ENCODE data around the gene IP6K1.
"Not testable (repeated sequence)": the region's sequence is repeated elsewhere in the genome, so short reads cannot be mapped to it uniquely, and the experiment has no call there.

The IP6K1 gene

DNA sequence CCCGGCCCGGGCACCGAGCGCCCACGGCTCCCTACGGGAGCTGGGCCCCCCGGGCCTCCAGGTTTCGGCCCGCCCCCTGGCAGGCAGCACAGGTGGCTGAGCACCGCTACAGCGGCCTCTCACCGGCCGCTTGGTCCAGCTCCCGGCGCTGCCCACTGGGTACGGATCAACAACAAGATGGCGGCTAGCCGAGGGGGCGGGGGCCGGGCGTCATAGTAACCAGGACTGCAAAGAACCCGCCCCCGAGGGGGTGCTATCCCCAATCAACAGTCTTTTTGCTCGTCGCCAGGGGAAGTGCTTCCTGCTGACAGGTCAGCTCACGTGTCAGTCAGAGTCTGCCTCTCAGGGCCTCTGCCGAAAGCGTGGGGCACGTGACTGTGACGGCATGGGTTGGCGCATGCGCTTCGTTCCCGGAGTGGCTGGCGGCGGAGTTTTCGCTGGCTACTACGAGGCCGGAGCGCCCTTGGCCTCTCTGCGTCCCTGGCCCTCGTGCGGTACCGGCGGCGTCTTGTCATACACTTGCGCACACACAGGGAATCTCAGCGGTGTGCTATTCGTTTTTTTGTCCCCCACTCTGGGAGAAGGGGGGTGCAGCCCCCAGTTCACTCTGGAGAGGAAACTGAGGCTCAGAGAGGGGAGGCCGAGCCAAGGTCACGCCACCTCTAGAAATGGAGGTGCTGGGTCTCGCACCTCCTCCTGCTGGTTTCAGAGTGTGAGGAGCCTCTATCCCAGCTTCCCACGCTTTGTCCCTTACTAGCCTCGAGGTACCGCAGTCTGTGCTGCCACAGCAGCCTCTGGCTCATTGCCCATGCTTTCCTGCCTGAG is at the start of gene IP6K1:
Gene IP6K1 (minus strand): TSS at position 186 of the 825 bp plus-strand sequence. CDS start 38,502 bp downstream, outside the sequence.
- DNase-seq: peak; percentile 91 to 100 (median 98)

DNA sequence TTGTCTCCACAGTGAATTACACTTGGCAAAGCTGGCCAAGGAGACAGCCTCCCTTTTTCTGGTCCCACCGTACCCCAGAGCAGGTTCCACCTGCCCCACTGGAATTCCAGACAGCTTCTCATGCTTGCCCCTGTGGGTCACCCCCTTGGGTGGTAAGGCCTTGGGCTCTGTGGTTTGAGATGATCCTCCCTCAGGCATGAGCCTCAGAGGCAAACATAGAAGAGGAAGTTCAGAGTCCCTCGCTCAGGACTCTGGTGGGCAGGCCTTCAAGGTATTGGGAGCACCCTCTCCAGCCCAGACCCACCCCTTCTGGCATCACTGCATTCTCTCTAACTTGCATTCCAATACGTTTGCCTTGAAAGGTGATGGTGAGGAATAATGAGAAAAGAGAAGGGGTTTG is 45.0 kb upstream of the IP6K1 start:
- DNase-seq: no peak

DNA sequence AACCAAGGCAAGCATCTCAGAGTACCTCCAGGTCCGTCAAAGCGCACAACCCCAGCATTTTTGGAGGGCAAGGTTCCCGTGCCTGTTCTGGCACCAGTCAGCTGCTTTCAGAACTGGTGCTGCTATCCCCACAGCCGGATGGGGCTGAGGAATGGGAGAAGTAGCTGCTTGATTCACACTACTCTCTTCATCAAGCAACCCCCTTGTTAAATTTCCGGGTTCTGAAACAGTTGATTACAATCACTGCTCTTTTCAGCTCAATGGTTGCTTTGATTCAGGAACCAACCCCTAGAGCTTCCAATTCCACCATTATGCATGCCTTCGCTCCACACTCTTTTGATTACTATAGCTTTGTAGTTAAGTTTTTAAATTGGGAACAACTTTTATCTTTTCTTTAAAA is 39.7 kb upstream of the IP6K1 start:
- DNase-seq: no peak

DNA sequence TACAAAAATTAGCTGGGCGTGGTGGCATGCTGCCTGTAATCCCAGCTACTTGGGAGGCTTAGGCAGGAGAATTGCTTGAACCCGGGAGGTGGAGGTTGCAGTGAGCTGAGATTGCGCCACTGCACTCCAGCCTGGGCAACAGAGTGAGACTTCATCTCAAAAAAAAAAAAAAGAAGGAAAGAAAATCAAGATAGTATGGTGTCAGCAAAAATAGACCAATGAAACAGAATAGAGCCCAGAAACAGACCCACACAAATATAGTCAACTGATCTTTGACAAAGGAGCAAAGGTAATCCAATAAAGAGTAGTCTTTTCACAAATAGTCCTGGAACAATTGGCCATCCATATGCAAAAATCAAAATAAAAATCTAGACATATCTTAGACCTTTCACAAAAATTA is 36.8 kb upstream of the IP6K1 start:
- not testable (repeated sequence) for DNase-seq

DNA sequence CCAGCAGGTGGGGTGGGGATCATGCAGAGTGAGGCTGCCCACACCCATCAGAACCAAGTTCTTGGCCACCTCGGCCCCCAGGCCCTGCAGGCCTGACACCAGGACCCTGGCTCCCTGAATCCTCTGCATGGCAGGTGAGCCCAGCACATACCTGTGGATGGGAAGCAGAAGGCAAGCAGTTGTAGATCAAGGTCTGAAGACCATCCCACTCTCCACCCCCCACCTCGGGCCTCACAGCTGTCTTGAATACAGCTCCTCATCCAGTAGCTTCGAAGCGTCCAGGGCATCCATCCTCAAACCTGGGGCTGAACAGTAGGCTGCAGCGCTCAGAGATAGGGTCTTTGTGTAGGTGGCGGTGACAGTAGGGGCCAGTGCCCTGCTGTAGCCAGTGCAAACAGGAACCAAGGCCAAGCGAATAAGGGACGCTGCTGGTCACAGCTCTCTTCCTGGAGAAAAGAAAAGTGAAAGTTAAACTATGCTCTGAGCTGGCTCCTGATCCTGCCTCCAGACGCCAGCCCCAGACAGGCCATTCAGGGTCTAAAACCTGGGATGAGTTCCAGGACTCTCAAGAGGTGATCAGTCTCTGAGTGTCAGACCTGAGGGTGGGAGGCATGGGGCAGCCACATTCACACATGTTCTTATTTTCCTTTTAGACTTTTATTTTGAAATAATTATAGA is 27.3 kb upstream of the IP6K1 start, which contains the start of gene UBA7:
Gene UBA7 (minus strand): TSS at position 457 of the 678 bp plus-strand sequence. CDS start 166 bp downstream, at position 291.
- peak in 9 of 14 donors; percentile 12 to 46 (median 22) for DNase-seq

DNA sequence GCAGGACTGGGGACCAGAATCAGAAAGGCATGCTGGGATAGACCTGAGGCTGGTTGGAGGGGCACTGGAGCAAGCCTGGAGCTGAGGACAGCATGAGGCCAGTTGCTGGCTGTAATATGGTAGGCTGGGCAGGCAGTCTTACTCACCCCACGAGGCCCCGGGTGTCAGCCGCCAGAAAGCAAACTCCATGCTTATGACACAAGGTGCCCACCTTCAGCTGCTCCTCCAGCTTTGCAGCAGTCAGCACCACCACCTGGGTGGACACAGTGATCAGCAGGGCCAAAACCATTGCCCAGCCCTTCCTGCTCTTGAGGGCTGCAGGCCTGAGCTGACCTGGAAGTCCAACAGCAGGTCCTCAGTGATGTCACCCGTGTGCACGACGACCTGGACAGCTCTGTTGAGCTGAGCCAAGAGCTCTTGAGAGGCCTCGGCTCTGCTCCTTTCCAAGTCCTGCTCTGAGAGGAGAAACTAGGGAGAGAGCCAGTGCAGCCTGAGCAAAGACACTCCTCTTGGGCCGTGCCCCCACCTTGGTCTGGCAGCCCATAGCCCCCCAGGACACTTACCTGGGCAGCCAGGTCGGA is 26.7 kb upstream of the IP6K1 start:
- DNase-seq: no peak

DNA sequence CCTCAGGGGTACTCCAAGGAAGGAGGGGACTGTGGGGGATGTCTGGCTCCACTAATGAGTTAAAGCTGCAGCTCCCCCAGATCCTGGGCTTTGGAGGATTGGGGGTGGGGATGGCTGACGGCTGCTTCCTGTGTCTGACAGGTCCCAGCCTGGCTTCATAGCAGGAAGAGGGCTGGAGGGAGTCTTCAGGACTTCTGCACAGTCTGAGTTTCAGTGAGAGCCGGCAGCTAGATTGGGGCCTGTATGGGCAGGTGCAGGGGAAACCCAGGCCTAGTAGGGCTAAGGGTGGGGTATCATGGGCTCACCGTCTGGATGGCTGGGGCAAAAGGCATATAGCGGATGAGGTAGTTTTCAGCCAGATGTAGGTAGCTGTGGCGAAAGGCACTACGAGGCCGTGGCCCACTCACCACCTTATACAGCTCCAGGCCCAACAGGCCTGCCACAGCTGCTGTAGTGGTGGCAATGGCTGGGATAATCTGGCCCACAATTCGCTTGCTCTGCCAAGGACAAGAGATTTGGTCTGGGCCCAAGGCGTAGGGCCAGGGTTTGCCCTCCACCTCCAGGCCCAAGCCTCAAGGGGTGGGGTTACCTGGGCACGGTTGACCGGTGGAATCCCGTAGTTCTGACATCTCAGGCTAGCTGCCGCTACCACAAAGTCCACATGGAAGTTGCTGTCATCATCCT is 21.2 kb upstream of the IP6K1 start:
- no peak for DNase-seq

DNA sequence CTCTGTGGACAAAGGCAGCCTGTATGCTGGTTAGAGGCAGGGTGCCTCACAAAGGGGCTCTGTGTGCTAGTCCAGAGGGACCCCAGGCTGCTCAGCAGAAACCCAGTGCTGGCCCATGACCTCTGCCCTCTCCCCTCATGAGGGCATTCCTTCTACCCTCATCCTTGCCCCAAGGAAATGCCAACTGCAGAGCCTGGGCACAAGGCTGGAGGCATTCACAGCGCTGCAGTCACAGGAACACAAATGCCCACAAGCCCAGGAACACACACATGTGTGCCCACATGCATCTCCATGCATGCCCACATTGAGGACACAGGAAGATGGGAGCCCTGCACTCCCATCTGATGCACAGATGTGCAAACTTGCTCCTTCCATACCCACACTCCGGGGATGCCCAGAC is 20.5 kb upstream of the IP6K1 start:
- no peak for DNase-seq

DNA sequence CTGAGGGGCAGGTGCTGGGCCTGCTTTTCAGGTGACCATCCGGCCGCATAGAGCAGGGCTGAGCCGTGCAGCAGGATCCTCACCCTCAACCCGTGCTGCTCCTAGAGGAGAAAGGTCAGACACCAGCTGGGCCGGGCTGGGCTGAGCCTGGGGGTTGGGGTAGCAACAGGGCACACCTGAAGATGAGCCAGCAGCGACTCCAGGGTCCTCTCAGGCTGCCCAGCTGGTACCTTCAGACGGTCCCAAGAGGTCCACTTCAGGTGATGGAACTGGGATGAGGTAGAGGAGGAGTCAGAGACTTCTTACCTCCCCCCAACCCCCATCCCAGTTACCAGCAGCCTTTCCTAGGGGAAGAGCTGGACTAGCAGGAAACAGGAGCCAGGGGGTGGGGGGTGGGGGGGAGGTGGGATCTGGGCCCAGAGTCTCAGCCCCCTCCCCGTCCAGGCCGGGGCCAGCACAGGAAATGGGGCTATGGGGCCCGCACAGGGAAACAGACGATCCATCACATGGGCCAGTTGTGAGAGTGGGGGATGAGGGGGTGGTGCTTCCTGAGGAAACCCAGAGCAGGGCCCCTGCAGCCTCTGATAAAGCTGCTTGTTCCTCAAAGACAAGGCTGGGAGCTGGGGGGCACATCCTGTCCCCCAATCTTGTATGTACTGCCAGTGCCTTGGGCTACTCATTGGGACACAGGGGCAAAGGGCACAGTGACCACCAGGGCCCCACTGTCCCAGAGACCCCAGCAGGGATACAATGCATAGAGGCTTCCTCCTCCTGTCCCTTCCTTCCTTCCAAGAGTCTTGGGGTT is 19.8 kb upstream of the IP6K1 start:
- DNase-seq: peak in 7 of 14 donors; percentile 17 to 61 (median 38)

DNA sequence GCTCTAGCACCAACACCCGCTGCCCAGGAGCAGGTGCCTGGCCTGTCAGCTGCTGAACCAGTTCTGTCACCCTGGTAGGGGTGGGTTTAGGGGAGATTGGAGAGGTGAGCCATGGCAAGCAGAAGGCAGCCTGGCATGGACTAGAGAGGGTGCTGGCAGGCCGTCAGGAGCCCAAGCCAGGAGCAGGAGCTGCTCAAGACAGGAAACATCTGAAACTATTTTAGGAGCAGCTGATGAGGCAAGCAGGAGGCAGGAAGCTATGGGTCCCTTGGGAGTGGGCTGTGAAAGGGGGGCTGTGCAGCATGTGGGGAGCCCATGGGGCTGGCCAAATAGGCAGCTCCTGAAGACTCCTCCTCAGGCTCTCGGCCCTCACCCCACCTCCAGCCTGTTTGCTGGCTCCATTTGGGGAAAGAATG is 19.0 kb upstream of the IP6K1 start:
- peak in 9 of 14 donors; percentile 26 to 73 (median 37) for DNase-seq

DNA sequence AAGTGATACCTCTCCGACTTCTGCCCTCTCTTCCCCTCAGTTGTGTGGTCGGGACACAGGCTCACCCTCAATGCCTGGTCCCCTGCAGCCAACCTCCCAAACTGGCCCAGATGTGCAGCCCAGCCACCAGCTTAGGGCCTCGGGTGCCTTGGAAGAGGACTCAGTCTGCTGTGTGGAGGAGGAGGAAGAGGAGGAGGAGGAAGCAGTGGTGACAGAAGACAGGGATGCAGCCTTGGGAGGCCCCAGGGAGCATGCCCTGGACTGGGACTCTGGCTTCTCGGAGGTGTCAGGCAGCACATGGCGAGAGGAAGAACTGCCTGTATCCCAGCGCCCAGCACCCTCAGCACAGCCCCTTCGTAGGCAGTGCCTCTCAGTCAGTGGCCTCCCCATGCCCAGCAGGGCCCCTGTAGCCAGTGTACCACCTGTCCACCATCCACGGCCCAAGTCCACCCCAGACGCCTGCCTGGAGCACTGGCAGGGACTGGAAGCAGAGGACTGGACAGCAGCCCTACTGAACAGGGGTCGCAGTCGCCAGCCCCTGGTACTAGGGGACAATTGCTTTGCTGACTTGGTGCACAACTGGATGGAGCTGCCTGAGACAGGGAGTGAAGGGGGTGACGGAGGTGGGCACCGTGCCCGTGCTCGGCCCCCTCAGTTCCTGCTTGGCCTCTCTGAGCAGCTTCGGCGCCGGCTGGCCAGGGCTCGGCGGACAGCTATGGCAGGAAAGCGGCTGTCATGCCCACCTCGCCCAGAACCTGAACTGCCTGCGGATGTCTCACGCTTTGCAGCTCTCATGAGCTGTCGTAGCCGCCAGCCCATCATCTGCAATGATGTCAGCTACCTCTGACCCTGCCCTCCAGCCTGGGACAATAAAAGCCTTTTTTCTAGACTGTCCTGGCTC is 18.0 kb upstream of the IP6K1 start:
- DNase-seq: no peak

DNA sequence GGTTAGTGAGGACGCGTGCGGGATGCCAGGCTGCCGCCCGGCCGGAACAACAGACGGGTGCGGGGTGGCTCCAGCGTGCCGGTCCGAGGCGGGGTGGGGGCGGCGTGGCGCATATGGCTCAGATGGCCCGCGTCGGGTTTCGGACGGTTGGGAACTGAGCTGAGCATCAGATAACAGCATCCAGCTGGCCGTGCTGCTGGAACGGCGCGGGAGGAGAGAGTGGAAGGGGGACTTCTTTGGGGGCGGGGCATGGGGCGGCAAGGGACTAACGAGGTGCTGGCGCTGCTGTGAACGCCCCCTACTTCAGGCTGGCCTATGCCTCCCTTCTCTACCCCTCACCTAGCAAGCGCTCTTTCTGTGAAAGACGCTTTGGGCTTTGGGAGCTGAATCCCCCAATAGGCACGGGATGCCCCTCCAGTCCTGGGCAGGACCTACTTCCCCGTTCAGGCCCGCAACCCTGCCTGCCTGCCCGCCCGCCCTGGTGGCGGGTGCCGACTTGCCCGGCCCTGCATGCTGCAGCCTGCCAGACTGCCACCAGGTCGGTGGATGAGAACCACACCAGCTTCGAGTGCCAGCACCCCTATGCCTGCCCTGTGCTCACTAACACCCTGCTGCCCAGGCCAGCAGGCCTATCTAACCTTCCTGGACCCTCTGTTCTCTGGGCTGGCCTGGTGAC is 17.3 kb upstream of the IP6K1 start:
- DNase-seq: peak in 7 of 14 donors; percentile 35 to 60 (median 49)

DNA sequence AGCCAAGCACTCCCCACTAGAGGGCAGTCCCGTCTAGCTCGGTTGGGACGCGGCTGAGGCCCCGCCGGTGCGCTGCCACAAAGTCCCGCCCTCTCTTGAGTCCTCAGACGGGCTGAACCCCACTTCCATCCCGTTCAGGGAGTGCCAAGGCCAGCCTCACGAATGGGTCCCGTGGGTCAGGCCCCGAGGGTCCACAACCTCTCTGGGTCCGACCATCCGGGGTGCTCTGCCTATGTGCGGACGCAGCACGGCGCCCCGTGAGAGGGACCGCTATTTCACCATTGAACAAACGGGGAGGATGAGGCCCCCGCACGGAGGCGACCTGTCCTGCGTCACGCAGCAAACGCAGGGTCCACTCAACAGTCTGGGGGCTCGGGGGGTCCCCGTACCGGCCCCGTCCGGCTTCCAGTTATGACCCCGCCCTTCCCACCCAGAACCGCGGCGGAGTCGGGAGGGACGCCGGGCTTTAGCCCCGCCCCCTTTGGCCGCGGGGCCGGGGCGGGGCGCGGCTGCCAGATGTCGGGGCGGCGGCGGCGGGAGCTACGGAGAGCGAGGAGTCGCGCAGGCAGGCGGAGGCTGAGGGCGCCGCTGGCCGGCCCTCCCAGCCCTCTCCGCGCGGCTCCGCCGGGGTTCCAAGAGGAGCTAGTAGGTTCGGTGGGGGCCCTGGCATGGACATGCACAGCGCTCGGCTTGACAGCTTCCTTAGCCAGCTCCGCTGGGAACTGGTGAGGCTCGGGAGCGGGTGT is 16.6 kb upstream of the IP6K1 start, which contains the start of gene INKA1:
Gene INKA1 (plus strand): TSS at position 543 of the 746 bp plus-strand sequence. CDS start 132 bp downstream, at position 675.
- DNase-seq: peak in 13 of 14 donors; percentile 49 to 86 (median 78)

DNA sequence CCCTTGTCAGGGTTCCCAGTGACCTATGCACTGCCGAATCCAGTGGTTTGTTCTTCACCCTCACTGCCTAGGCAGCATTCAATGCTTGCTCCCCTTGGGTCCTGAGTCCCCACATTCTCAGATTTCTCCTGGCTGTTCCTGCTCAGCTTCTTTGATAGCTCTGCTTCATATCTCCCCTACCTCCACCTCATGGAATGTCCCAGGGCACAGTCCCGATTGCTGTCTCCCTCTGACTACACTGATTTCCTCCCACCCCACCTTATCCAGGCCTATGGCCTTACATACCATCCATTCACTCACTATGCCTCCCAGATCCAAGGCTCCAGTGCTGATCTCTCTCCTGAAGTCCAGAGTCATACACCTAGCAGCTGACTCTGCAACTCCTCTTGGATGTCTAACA is 14.8 kb upstream of the IP6K1 start:
- no peak for DNase-seq

DNA sequence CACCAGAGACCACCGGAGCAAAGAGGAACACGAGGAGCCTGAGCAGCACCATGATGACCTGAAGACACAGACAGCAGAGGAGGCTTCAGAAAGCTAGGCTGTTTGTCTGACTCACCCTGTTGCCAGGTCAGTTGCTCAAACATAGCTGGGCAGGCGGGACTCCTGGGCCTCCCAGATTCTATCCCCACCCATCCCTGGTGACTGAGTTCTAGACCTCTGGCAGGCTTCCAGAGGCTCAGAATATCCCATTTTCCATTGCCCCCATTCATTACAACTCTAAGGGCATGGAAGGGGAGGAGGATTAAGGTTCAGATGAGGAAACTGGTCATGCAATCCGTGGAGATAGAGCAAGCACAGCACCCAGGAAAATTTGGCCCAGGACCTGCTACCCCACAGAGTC is 13.4 kb upstream of the IP6K1 start, which contains the start of gene CDHR4:
Gene CDHR4 (minus strand): TSS at position 113 of the 400 bp plus-strand sequence. CDS start 61 bp downstream, at position 52.
- no peak for DNase-seq

DNA sequence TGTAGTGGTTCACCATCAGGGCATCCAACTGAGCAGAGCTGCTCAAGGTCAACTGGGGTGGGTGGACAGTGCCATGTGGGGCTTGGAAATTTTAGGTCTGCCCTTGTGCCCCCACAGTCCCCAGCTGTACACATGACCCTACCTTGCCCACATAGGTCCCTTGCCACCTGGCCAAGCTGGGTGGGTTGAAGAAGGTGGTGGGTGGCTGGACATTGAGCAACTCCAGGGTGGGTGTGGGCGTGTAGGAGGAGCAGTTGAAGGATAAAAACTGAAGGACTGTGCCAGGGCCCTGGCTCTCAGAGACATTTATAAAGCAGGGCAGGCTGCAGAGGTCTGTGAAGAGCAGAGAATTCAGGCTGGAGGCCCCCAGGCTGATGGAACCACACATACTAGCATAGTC is 12.8 kb upstream of the IP6K1 start:
- DNase-seq: no peak

DNA sequence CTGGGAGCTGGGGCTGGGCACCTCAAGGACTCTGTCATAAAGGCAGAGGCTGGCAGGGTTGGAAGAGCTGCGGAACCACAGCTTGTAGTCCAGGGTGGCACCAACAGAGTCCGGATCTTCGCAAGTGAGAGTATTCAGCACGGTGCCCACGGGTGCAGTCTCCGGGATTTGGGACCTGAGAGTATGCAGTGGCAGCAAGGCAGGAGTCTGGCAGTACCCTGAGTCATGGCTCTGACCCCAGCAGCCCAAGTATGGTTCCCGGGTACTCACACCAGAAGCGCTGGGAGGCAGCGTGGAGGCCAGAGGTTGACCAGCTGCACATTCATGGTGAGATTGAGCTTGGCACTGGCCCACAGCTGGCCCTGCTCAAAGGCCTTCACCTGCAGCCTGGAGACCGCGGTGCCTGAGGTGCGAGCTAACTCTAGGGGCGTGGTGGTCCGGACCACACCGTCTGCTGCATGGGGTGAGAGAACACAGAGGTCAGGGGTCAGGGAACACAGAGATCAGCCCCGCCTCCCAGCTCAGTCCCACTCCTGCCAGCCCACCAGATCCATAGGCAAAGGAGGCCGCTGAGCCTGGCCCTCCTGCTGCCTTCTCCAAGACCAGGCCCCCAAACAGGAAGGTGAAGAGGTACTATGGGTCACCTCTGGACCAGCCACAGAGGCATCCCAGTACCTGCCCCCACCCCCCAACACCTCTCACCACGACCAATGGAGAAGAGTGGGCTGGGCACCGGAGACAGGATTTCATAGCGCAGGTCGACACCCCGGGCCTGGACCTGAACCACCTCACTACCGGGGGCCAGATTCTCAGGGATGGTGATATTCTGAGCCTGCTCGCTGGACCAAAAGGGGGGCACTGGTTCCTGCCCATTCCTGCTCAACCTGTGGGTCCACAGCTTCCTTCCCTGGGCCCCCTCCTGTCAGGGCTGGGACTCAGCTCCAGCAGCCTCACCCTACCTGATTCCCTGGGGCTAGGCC is 8.9 kb upstream of the IP6K1 start:
- no peak for DNase-seq

DNA sequence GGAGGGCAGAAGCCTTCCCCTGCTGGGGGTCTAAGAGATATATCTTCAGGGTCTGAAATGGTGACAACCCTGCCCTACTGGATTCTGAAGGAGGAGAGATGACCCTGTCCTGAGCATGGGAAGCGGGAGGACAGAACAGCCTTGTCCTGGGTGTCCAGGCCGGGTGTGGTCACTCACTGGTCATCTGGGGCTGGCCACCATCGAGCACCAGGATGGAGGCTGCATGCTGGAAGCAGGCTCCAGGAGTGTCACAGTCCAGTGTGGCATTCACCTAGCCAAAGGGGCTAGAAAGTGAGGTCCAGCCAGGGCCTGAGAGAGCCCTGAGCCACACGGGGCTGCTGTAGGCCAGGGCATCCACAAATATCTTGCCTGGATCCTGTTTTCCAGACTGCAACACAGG is 8.1 kb upstream of the IP6K1 start:
- no peak for DNase-seq
